IPS-18a (cell line): ENCODE measurements around the gene TCAF1.
A peak's percentile ranks its signal among the peaks of the same experiment; 100 is the strongest.
"Not testable (repeated sequence)": the region's sequence is repeated elsewhere in the genome, so short reads cannot be mapped to it uniquely, and the experiment has no call there.

Experiments
- H3K27ac ChIP-seq: one replicate; pipeline ENCODE4 v1.5.1; 2013; ENCODE audit warnings: low read length
- H3K27me3 ChIP-seq: one replicate; pipeline ENCODE4 v1.6.1; 2013; ENCODE audit warnings: mild to moderate bottlenecking, low read length; ENCODE audit not compliant: control insufficient read depth, insufficient read depth
- H3K36me3 ChIP-seq: one replicate; pipeline ENCODE4 v1.6.1; 2013; ENCODE audit warnings: low read depth, low read length; ENCODE audit not compliant: control insufficient read depth
- H3K4me1 ChIP-seq: one replicate; pipeline ENCODE4 v1.6.1; 2013; ENCODE audit warnings: low read depth, low read length; ENCODE audit not compliant: control insufficient read depth
- H3K4me3 ChIP-seq: one replicate; pipeline ENCODE4 v1.5.1; 2013; ENCODE audit warnings: low read length
- H3K9ac ChIP-seq: one replicate; pipeline ENCODE4 v1.6.1; 2013; ENCODE audit warnings: mild to moderate bottlenecking, low read length, moderate library complexity
- H3K9me3 ChIP-seq: one replicate; pipeline ENCODE4 v1.6.1; 2013; ENCODE audit warnings: low read depth, low read length; ENCODE audit not compliant: control insufficient read depth

TCAF1 gene

DNA sequence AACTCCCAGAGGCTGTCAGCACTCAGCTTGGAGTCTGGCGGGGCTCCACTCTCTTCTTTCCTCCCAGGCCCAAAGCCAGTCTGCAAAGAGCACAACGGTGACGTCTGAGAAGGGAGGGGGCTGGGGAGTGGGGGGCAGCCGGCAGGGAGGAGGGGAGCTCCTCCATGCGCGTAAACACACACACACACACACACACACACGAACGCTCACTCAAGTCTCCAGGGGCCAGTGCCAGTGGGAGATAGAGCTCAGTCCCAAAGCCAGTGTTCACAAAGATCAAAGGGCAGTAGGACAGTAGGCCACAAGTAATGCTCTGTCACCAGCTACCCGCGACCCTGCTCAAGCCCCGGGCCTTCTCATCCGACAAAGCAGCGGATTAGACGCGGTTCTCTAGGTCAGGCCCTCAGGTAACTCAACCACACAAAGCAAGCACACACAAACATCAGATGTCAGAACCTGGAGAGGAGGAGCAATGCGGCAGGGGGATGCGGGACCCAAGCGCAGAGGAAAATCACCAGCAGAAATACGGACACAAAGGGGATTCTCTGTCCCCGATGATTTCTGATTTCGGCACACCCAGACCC is 19.9 kb downstream of the TCAF1 start:
- Histone ChIP-seq H3K4me3 (peak overlapping the region; percentile 61), H3K27me3 (peaks cover 12% of the 10 kb centered on the region), H3K9me3 (no peaks in the 10 kb centered on the region), H3K4me1 (peaks cover 15% of the 10 kb centered on the region), H3K27ac (no peak overlapping the region), H3K9ac (peak overlapping the region; percentile 35), H3K36me3 (no peaks in the 10 kb centered on the region)

GRCh38 chr7:143878884-143879283 is 23.1 kb downstream of the TCAF1 start:
- Histone ChIP-seq H3K9ac (no peak overlapping the region), H3K4me1 (peaks cover 10% of the 10 kb centered on the region), H3K4me3 (no peak overlapping the region), H3K27ac (no peak overlapping the region), H3K36me3 (peaks cover 4% of the 10 kb centered on the region), H3K27me3 (peaks cover 3% of the 10 kb centered on the region), H3K9me3 (no peaks in the 10 kb centered on the region)

- Histone ChIP-seq H3K27me3 (no peaks in the 10 kb centered on the region), H3K4me1 (peaks cover 4% of the 10 kb centered on the region), H3K9me3 (no peaks in the 10 kb centered on the region), H3K4me3 (no peak overlapping the region), H3K9ac (no peak overlapping the region), H3K27ac (no peak overlapping the region), H3K36me3 (peaks cover 4% of the 10 kb centered on the region)
Measured at GRCh38 chr7:143877098-143877497, 24.9 kb downstream of the TCAF1 start.

DNA sequence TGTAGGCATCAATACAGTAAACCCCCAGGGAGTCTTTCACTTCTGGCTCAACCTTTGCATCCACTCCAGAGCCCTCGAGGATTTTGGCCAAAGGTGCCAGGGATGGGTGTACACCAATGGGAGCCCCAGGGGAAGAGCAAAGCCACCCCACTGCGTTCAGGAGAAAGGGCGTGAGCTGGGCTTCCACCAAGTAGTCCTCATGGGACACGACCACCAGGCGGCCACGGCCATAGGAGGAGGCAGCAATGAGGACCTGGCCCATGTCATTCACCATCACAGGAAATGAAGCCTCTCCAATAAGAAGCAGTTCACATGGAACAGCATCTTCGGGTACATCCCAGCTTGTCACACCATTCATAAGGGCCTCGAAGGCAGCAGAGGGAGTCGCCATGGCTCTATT is 25.8 kb downstream of the TCAF1 start:
- Histone ChIP-seq H3K9me3 (no peaks in the 10 kb centered on the region), H3K27ac (no peak overlapping the region), H3K27me3 (no peaks in the 10 kb centered on the region), H3K36me3 (peaks cover 4% of the 10 kb centered on the region), H3K4me1 (no peaks in the 10 kb centered on the region), H3K4me3 (no peak overlapping the region), H3K9ac (no peak overlapping the region)

GRCh38 chr7:143873242-143873641 is 28.7 kb downstream of the TCAF1 start:
- H3K9ac ChIP-seq, H3K4me1 ChIP-seq, H3K4me3 ChIP-seq, H3K27me3 ChIP-seq, H3K36me3 ChIP-seq, H3K9me3 ChIP-seq, H3K27ac ChIP-seq: not testable (repeated sequence)

DNA sequence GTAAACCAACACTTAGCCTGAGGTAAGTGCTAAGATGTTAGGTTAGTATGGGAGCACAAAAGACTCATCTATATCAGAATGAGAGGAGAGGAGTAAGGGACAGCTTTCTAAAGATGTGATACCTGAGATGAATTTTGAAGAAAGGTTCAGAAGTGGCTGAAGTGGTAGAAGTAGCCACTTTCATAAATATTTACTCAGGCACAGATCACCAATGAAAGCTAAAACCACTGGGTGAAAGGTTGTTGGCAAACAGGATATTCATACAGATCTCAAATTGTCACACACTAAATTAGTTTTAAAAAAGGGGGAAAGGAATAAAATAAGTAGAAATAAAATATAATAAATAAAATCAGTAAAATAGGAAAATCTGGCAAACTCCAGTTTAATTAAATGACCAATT is 30.4 kb downstream of the TCAF1 start:
- H3K4me3 ChIP-seq, H3K27ac ChIP-seq, H3K9ac ChIP-seq, H3K36me3 ChIP-seq, H3K9me3 ChIP-seq, H3K4me1 ChIP-seq, H3K27me3 ChIP-seq: not testable (repeated sequence)

DNA sequence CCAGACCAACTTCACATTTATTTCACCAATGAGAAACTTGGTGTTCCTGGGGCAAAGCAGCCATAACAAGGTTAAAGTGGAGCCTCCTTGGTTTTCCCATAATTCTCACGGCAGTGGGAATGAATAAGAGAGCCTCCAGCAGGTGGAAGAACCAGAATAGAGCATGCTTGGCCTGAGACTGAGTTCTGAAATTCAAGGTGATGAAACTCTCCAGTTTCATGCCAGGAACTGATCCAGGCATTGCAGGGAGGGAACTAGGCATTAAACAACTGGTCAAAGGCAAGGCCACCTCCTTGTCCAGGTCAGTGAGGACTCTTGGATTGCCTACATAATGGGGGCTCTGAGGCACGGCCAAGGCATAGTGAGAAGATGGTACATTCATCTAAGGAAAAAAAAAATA is 44.0 kb downstream of the TCAF1 start:
- H3K4me1 ChIP-seq, H3K4me3 ChIP-seq, H3K27me3 ChIP-seq, H3K9ac ChIP-seq, H3K36me3 ChIP-seq, H3K27ac ChIP-seq, H3K9me3 ChIP-seq: not testable (repeated sequence)

DNA sequence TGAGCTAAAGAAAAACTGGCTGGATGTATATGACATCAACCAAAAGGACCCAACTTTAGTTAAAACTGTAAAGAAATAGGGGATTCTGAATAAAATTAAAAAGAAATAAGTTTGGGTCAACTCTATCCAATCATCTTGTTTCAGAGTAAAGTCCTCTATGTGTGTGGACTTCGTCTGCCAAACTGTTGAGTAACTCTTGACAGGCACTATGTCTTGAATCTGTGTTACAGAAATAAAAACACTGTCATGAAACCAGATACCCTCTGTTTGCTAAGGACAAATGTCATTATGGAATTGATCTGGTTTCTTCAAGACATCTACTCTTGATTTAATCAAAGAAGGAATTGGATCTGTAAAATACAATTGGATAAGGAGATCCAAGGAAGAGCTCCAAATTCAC is 46.5 kb downstream of the TCAF1 start:
- not testable (repeated sequence) for H3K27ac ChIP-seq, H3K9ac ChIP-seq, H3K4me3 ChIP-seq, H3K36me3 ChIP-seq, H3K4me1 ChIP-seq, H3K9me3 ChIP-seq, H3K27me3 ChIP-seq

DNA sequence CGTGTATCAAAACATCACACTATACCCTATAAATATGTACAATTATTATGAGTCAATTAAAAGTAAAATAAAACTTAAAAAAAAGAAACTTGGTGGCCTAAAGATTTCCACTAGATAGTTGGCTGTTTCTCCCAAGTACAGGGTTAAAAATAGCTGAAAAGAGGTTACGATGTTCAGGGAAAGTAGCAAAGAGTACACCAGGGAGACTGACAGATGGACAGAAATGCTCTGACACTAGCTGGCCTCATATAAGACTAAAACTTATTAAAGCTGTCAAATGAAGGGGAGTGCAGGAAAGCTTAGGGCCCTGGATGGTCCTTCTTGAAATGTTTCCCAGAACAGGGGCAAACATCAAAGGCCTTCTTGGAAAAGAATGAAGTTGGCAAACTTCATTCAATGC is 51.3 kb downstream of the TCAF1 start:
- Histone ChIP-seq H3K36me3 (no peaks in the 10 kb centered on the region), H3K4me1 (no peaks in the 10 kb centered on the region), H3K27ac (no peak overlapping the region), H3K27me3 (no peaks in the 10 kb centered on the region), H3K9ac (no peak overlapping the region), H3K4me3 (no peak overlapping the region), H3K9me3 (no peaks in the 10 kb centered on the region)

DNA sequence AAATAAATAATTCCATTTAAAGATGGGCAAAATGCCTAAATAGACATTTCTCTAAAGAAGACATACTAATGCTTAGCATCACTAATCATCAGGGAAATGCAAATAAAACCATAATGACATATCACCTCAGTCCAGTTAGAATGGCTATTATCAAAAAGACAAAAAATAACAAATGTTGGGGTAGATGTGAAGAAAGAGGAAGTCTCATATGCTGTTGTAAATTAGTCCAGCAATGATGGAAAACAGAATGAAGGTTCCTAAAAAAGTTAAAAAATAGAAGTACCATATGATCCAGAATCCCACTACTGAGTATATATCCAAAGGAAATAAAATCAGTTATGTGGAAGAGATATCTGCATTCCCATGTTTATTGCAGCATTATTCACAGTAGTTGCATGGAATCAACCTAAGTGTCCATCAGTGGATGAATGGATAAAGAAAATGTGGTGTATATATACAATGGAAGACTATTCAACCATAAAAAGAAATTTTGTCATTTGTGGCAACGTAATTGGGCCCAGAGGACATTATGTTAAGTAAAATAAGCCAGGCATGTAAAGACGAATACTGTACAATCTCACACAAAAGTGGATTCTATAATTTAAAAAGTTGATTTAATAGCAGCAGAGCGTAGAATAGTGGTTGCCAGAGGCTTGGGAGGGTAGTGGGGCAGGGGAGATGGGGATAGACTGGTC is 52.0 kb downstream of the TCAF1 start:
- Histone ChIP-seq H3K4me1 (no peaks in the 10 kb centered on the region), H3K36me3 (no peaks in the 10 kb centered on the region), H3K27ac (no peak overlapping the region), H3K9ac (no peak overlapping the region), H3K9me3 (no peaks in the 10 kb centered on the region), H3K4me3 (no peak overlapping the region), H3K27me3 (no peaks in the 10 kb centered on the region)

GRCh38 chr7:143848192-143848591 is 53.8 kb downstream of the TCAF1 start:
- Histone ChIP-seq H3K9me3 (no peaks in the 10 kb centered on the region), H3K9ac (no peak overlapping the region), H3K4me1 (no peaks in the 10 kb centered on the region), H3K36me3 (no peaks in the 10 kb centered on the region), H3K27ac (no peak overlapping the region), H3K4me3 (no peak overlapping the region), H3K27me3 (no peaks in the 10 kb centered on the region)

GRCh38 chr7:143846692-143847091 is 55.3 kb downstream of the TCAF1 start:
- H3K27me3 ChIP-seq = no peaks in the 10 kb centered on the region
- no peaks in the 10 kb centered on the region for H3K9me3 ChIP-seq
- no peaks in the 10 kb centered on the region for H3K4me1 ChIP-seq
- no peak overlapping the region for H3K27ac ChIP-seq
- no peaks in the 10 kb centered on the region for H3K36me3 ChIP-seq
- H3K4me3 ChIP-seq = no peak overlapping the region
- no peak overlapping the region for H3K9ac ChIP-seq
